ENCODE results near the gene HOGA1. TPM values are rescaled to one million over a fixed set of nuclear protein-coding genes. Genes with fewer than 3 reads are reported as not detected.

The HOGA1 gene
- total and polyA plus RNA-seq, 2 of the 13 experiments (the other 11 are each of a cell fraction or from before 2014, with no cell fraction given): 7.6 to 19.5 TPM

DNA sequence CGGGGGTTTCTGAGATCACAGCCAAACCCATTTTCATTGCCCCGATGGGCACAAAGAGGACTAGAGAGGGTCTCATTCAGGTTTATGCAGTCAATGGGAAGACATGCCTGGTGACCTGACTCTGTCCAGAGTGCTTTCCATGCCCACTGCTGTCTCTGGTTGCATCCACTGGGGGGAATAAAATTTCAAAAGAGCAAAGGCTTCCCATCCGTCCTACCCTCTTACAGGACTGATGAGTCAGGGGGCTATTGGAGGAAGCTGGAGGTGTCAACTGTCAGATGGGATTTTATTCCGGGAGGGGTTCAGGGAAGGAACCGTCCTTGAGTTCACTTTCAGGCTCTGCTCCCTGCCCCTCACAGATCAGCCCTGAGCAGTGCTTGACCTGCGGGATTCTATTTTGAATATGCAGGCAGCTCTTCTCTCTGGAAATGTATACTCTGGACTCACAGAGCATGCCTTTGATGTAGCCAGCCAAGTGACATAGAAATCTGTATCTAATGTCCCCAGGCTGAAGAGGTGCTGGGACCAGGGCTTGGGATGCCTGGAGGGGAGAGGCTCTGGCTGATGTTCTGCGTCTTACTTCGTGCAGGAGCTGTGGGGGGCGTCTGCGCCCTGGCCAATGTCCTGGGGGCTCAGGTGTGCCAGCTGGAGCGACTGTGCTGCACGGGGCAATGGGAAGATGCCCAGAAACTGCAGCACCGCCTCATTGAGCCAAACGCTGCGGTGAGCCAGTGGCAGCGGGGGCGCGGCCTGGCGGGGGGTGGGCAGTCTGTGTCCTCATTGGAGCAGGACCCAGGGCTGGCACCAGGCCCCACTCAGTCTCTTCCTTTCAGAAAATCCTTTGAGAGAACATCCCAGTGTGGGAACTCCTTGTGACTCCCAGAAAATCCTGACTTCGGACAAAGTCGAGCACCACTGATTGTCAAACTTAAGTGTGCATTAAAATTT, 17.4 kb downstream of the HOGA1 start (continued):
- TF ChIP-seq, protein P1, sequence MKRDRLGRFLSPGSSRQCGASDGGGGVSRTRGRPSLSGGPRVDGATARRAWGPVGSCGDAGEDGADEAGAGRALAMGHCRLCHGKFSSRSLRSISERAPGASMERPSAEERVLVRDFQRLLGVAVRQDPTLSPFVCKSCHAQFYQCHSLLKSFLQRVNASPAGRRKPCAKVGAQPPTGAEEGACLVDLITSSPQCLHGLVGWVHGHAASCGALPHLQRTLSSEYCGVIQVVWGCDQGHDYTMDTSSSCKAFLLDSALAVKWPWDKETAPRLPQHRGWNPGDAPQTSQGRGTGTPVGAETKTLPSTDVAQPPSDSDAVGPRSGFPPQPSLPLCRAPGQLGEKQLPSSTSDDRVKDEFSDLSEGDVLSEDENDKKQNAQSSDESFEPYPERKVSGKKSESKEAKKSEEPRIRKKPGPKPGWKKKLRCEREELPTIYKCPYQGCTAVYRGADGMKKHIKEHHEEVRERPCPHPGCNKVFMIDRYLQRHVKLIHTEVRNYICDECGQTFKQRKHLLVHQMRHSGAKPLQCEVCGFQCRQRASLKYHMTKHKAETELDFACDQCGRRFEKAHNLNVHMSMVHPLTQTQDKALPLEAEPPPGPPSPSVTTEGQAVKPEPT (CRISPR knock-in tag; IDR thresholded peaks at IDR 0.05; ENCODE audit: low read depth): no peak
- TF ChIP-seq ZNF674 (CRISPR knock-in tag; IDR thresholded peaks at IDR 0.05; ENCODE audit: low read depth) (no peak), KAT7 (CRISPR knock-in tag; IDR thresholded peaks at IDR 0.05; ENCODE audit: borderline replicate concordance) (no peak), SOX6 (IDR thresholded peaks at IDR 0.05) (no peak), SOX6 (CRISPR knock-in tag; IDR thresholded peaks at IDR 0.05) (no peak), KDM5A (IDR thresholded peaks at IDR 0.05; ENCODE audit: borderline replicate concordance, low read length) (no peak)
- TF ChIP-seq, protein P2, sequence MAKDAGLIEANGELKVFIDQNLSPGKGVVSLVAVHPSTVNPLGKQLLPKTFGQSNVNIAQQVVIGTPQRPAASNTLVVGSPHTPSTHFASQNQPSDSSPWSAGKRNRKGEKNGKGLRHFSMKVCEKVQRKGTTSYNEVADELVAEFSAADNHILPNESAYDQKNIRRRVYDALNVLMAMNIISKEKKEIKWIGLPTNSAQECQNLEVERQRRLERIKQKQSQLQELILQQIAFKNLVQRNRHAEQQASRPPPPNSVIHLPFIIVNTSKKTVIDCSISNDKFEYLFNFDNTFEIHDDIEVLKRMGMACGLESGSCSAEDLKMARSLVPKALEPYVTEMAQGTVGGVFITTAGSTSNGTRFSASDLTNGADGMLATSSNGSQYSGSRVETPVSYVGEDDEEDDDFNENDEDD (CRISPR knock-in tag; IDR thresholded peaks at IDR 0.05; ENCODE audit: borderline replicate concordance): no peak
- TF ChIP-seq, protein P3, sequence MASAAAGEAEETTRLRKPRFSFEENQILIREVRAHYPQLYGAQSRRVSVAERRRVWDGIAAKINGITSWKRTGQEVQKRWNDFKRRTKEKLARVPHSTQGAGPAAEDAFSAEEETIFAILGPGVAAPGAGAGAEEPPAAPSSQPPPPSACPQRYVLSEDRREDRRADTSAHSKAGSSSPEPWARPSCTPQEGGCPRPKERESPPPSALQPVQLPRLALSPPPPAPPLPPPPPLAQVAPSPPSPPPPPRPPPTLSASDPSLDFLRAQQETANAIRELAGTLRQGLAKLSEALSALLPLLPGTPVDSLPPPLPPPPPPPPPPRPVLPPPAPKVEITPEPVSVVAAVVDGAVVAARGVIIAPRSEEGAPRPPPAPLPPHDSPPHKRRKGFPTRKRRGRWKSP (CRISPR knock-in tag; IDR thresholded peaks at IDR 0.05): no peak

All from HepG2 (cell line).